GM12878 (cell line): ENCODE measurements around the gene CFAP299. TPM values are rescaled to one million over a fixed set of nuclear protein-coding genes. Genes with fewer than 3 reads are reported as not detected.

Experiments
- ATAC-seq: fragments of 200-7000 bp; cut with Tn5 transposase; 3 replicates; pipeline ENCODE4 v1.9.1; 2020; ENCODE audit warnings: mild to moderate bottlenecking, moderate library complexity
- BruUV-seq: library from RNA; stranded (reverse); fragments of 400-500 nt; replicated peaks from 2 replicates; lab custom pipeline; 2021; lab: Mats Ljungman, UMichigan
- CTCF ChIA-PET: fragments of 300-600 bp; sonication (Branson Sonifier 250); formaldehyde crosslinking; extraction: SDS; loops from one replicate; lab custom pipeline; 2021; ENCODE audit warnings: inconsistent platforms; lab: Yijun Ruan, JAX
- POLR2A ChIA-PET: fragments of 350-600 bp; formaldehyde crosslinking; extraction: SDS; loops from one replicate; lab custom pipeline; 2021; ENCODE audit warnings: inconsistent platforms; lab: Charles Lee
- RAD21 ChIA-PET: fragments of 300-600 bp; sonication (Branson Sonifier 250); formaldehyde crosslinking; loops from one replicate; lab custom pipeline; 2023; ENCODE audit warnings: antibody characterized with exemption; ENCODE audit not compliant: unreplicated experiment; lab: Charles Lee
- SMC1A ChIA-PET: fragments of 300-600 bp; sonication (Branson Sonifier 250); formaldehyde crosslinking; loops from one replicate; lab custom pipeline; 2023; ENCODE audit not compliant: unreplicated experiment, uncharacterized antibody; lab: Charles Lee
- DNase-seq: peaks from one replicate; pipeline ENCODE4 v3.0.0-alpha.2; 2011; ENCODE audit warnings: low read depth, low spot score
- FAIRE-seq: peaks from 3 replicates; lab custom pipeline; 2011; peaks lifted over from hg19 to GRCh38; lab: Jason Lieb, UNC
- H2AFZ ChIP-seq: 2 replicates; pipeline ENCODE4 v1.6.0; 2011; ENCODE audit warnings: low read depth, low read length, control low read depth; ENCODE audit not compliant: control insufficient read depth
- H3K27ac ChIP-seq: 2 replicates; pipeline ENCODE4 v1.5.1; 2011; ENCODE audit warnings: control low read depth; ENCODE audit not compliant: control insufficient read depth, insufficient read depth
- H3K27me3 ChIP-seq, 2 experiments: replicated peaks in 1 of 2; 2 replicates each; pipeline versions ENCODE4 v1.6.0 to v1.6.1; 2011; ENCODE audit warnings: low read length in 1 of 2; ENCODE audit not compliant: control insufficient read depth in 2 of 2, insufficient read depth in 2 of 2
- H3K36me3 ChIP-seq, 2 experiments: 2 replicates each; pipeline ENCODE4 v1.5.1; 2011; ENCODE audit warnings: low read length in 1 of 2; ENCODE audit not compliant: control insufficient read depth in 2 of 2, insufficient read depth in 2 of 2
- H3K4me1 ChIP-seq: 2 replicates; pipeline ENCODE4 v1.6.1; 2011; ENCODE audit warnings: mild to moderate bottlenecking, low read length, moderate library complexity, mixed read lengths; ENCODE audit not compliant: control insufficient read depth, insufficient read depth
- H3K4me2 ChIP-seq: 2 replicates; pipeline ENCODE4 v1.6.0; 2011; ENCODE audit warnings: control low read depth; ENCODE audit not compliant: control insufficient read depth, insufficient read depth
- H3K4me3 ChIP-seq: fragments of 200-600 bp; sonication (generic); 2 replicates; pipeline ENCODE4 v1.5.1; 2016
- H3K79me2 ChIP-seq: 2 replicates; pipeline ENCODE4 v1.6.0; 2011; ENCODE audit warnings: low read length; ENCODE audit not compliant: control insufficient read depth, insufficient read depth
- H3K9ac ChIP-seq: 2 replicates; pipeline ENCODE4 v1.8.0; 2011; ENCODE audit warnings: low read length, control low read depth, mixed read lengths; ENCODE audit not compliant: control insufficient read depth, insufficient read depth
- H3K9me3 ChIP-seq: replicated peaks from 3 replicates; pipeline ENCODE4 v1.5.1; 2011; ENCODE audit warnings: mild to moderate bottlenecking, low read length; ENCODE audit not compliant: control insufficient read depth, insufficient read depth
- H4K20me1 ChIP-seq: 2 replicates; pipeline ENCODE4 v1.6.0; 2011; ENCODE audit not compliant: control insufficient read depth, insufficient read depth
- FOS ChIP-seq: IDR thresholded peaks from 3 replicates; pipeline ENCODE4 v1.6.1; 2011; ENCODE audit warnings: borderline replicate concordance; ENCODE audit not compliant: insufficient read length; ENCODE audit errors: extremely low read depth
- IRF5 ChIP-seq: fragments of 450-650 bp; IDR thresholded peaks from 2 replicates; pipeline ENCODE4 v1.6.1; 2017; ENCODE audit warnings: borderline replicate concordance
- MLLT1 ChIP-seq: fragments of 450-650 bp; IDR thresholded peaks from 2 replicates; pipeline ENCODE4 v1.6.1; 2016; ENCODE audit warnings: mild to moderate bottlenecking
- NBN ChIP-seq: fragments of 450-650 bp; IDR thresholded peaks from 2 replicates; pipeline ENCODE4 v1.6.1; 2016
- SKIL ChIP-seq: fragments of 450-650 bp; IDR thresholded peaks from 2 replicates; pipeline ENCODE4 v1.6.1; 2017; ENCODE audit warnings: mild to moderate bottlenecking, low read depth, inconsistent platforms; ENCODE audit not compliant: poor library complexity, severe bottlenecking
- TARDBP ChIP-seq: IDR thresholded peaks from 2 replicates; pipeline ENCODE4 v1.6.1; 2016; ENCODE audit warnings: borderline replicate concordance
- USF2 ChIP-seq: IDR thresholded peaks from 2 replicates; pipeline ENCODE4 v1.6.1; 2011; ENCODE audit warnings: low read depth, low read length, improper control_type of control experiment, borderline replicate concordance
- WGBS: methylation state at CpG from one replicate; pipeline ENCODE4 v1.1.6; 2016; ENCODE audit warnings: low lambda C conversion rate; ENCODE audit not compliant: insufficient replicate concordance, insufficient coverage; ENCODE audit errors: missing lambda C conversion rate; 5-methylcytosine and 5-hydroxymethylcytosine counted together
- in situ Hi-C: fragments of 300-500 bp; cut with MboI; formaldehyde crosslinking; loops from 9 replicates; pipeline ENCODE4 v1.14.3; 2018; ENCODE audit warnings: mixed read lengths
- intact Hi-C: fragments of 100-400 bp; cut with micrococcal nuclease; formaldehyde crosslinking; loops from one replicate; pipeline ENCODE4 v1.14.2; 2022; ENCODE audit not compliant: unreplicated experiment
- polyA plus RNA-seq, 11 experiments: library from polyadenylated mRNA; depleted of rRNA in 4 of 11; unstranded in 6 of 11; stranded (reverse) in 5 of 11; fragments of >200 nt; fragmentation: Nextera tagmentation in 4 of 11; fragmentation: Illumina TruSeq in 1 of 11; extraction: Ambion mirVana in 4 of 11; extraction: Trizol in 1 of 11; gene quantifications; 1 replicate in 1 of 11; 2 replicates in 10 of 11; pipeline versions ENCODE4 v1.2.1 to v1.2.3, GENCODE V29; 2011 to 2016; ENCODE audit warnings: inconsistent platforms in 2 of 11, missing spikeins in 2 of 11, low read depth in 1 of 11
- total RNA-seq, 4 experiments: library from RNA; depleted of rRNA in 3 of 4; stranded (reverse); fragments of >200 nt in 3 of 4; fragmentation: Illumina TruSeq in 1 of 4; extraction: Trizol in 1 of 4; gene quantifications; 2 replicates each; pipeline versions ENCODE4 v1.2.1 to v1.2.3, GENCODE V29; 2013 to 2021

CFAP299 gene
- total and polyA plus RNA-seq, 10 of the 15 experiments (the other 5 are each of a cell fraction or from before 2014, with no cell fraction given): 0.06 to 0.34 TPM; not detected in 8

- TF ChIP-seq FOS (no peak), IRF5 (no peak)
These were observed 376.4 kb downstream of the CFAP299 start (continued) for GRCh38 chr4:80711956-80712355.

GRCh38 chr4:80713409-80713808 is 377.9 kb downstream of the CFAP299 start:
- H3K4me1 ChIP-seq: no peaks in the 10 kb centered on the region
- no TSS peak for BruUV-seq
- no peak overlapping the region for H3K4me2 ChIP-seq
- ATAC-seq (no peak), FAIRE-seq (no peak), DNase-seq (no peak)
- ChIA-PET SMC1A (no interaction called here), CTCF (interaction anchor here (1.5 kb wide), 1 partner anchor 68 kb away, joined by 3 read pairs; no protein-coding TSS in a partner anchor), POLR2A (no interaction called here), RAD21 (interaction anchor here (1.6 kb wide), 1 partner anchor 326 kb away, joined by 3 read pairs; no protein-coding TSS in a partner anchor)
- H3K4me3 ChIP-seq: no peak overlapping the region
- H3K27me3 ChIP-seq: no peaks in the 10 kb centered on the region
- TF ChIP-seq MLLT1 (no peak), SKIL (no peak), USF2 (no peak), TARDBP (no peak), NBN (no peak)
- H3K27ac ChIP-seq: no peak overlapping the region
- no peaks in the 10 kb centered on the region for H3K36me3 ChIP-seq
- in situ Hi-C loops: no loop called here
- H3K9ac ChIP-seq: no peak overlapping the region
- no peaks in the 10 kb centered on the region for H4K20me1 ChIP-seq
- WGBS: 0% methylated on average over 1 of the region's 1 CpG
- no peaks in the 10 kb centered on the region for H3K9me3 ChIP-seq
- H3K79me2 ChIP-seq: no peaks in the 10 kb centered on the region
- no peak overlapping the region for H2AFZ ChIP-seq
- intact Hi-C loops: no loop called here
